A549 (cell line): Measurements from ENCODE around the gene CLCN4.

Experiments used
- POLR2A ChIP-seq: IDR thresholded peaks from 2 replicates; pipeline ENCODE4 v1.6.1; 2012; ENCODE audit warnings: mild to moderate bottlenecking, low read length
- TF ChIP-seq, protein P1 (sequence below): fragments of >200 bp; sonication (Bioruptor Twin); formaldehyde crosslinking; IDR thresholded peaks from 3 replicates; pipeline ENCODE4 v1.5.1; 2016

DNA sequence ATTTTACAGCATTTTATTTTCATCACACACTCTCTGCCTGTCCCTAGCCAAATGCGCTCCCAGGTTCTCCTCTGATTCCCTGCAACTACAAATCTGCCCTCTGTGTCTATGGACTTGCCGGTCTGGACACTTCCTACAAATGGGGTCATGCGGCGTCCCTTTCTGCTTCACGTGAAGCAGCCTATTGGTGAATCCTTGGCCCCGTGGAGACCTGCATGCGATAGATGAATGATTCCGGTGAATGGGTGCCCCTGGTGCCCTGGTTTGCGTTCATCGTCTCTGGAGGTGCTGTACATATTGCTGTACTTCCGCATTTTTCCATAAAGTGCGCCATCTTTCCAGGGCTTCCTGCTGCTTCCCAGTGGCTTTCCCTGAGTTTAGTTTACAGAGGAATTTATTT, 27.5 kb upstream of the CLCN4 start:
- TF ChIP-seq POLR2A: no peak
- TF ChIP-seq, protein P1, sequence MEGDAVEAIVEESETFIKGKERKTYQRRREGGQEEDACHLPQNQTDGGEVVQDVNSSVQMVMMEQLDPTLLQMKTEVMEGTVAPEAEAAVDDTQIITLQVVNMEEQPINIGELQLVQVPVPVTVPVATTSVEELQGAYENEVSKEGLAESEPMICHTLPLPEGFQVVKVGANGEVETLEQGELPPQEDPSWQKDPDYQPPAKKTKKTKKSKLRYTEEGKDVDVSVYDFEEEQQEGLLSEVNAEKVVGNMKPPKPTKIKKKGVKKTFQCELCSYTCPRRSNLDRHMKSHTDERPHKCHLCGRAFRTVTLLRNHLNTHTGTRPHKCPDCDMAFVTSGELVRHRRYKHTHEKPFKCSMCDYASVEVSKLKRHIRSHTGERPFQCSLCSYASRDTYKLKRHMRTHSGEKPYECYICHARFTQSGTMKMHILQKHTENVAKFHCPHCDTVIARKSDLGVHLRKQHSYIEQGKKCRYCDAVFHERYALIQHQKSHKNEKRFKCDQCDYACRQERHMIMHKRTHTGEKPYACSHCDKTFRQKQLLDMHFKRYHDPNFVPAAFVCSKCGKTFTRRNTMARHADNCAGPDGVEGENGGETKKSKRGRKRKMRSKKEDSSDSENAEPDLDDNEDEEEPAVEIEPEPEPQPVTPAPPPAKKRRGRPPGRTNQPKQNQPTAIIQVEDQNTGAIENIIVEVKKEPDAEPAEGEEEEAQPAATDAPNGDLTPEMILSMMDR: no peak
